Cardiac fibroblast (primary cell): ENCODE data around the gene NOL8.

Experiments
- DNase-seq, 2 donors: peaks; one replicate each; pipeline versions ENCODE4 v3.0.0 to v3.0.0-alpha.2; 2010; ENCODE audit warnings: low read depth in 2 of 2
- H3K4me3 ChIP-seq, 2 donors: replicated peaks in 1 of 2; 1 replicate in 1 of 2; 2 replicates in 1 of 2; pipeline ENCODE4 v1.5.1; 2011; ENCODE audit warnings: low read depth in 2 of 2, low read length in 2 of 2, mild to moderate bottlenecking in 2 of 2, moderate library complexity in 1 of 2
- CTCF ChIP-seq: IDR thresholded peaks from one replicate; pipeline ENCODE4 v1.5.1; 2011; ENCODE audit warnings: low read depth, mild to moderate bottlenecking, low read length, inconsistent platforms

Gene NOL8

GRCh38 chr9:92325269-92325990 lies at the start of gene NOL8, which contains the start of gene CENPP:
NOL8 (minus strand) TSS chr9:92325350; CDS start chr9:92324161, 1,189 bp downstream.
CENPP (plus strand) TSS chr9:92325953.
- peak; percentile 91 to 95 for DNase-seq
- TF ChIP-seq CTCF, result no peak
- peak within 1 kb of the TSS; percentile 71 to 83 for H3K4me3 ChIP-seq

GRCh38 chr9:92373167-92373566 lies 48.0 kb upstream of the NOL8 start:
- DNase-seq, result no peak
- H3K4me3 ChIP-seq, result no peak overlapping the region
- TF ChIP-seq CTCF, result no peak

- no peak for DNase-seq
- no peak overlapping the region for H3K4me3 ChIP-seq
- no peak for TF ChIP-seq CTCF
These were observed 43.9 kb upstream of the NOL8 start for GRCh38 chr9:92369075-92369474.

GRCh38 chr9:92360083-92360482 lies 34.9 kb upstream of the NOL8 start:
- no peak for TF ChIP-seq CTCF
- no peak overlapping the region for H3K4me3 ChIP-seq
- DNase-seq, result no peak

GRCh38 chr9:92359394-92359995 lies 34.3 kb upstream of the NOL8 start:
- peak in 1 of 2 donors; percentile 62 for DNase-seq
- no peak overlapping the region for H3K4me3 ChIP-seq
- TF ChIP-seq CTCF, result no peak

GRCh38 chr9:92353051-92353450 lies 27.9 kb upstream of the NOL8 start:
- DNase-seq, result no peak
- H3K4me3 ChIP-seq, result no peak overlapping the region
- no peak for TF ChIP-seq CTCF

- TF ChIP-seq CTCF, result no peak
- DNase-seq, result peak in 1 of 2 donors; percentile 36
- no peak overlapping the region for H3K4me3 ChIP-seq
These were observed 25.6 kb upstream of the NOL8 start for GRCh38 chr9:92350740-92351133.
